Measurements from ENCODE around the gene ACSM5. TPM values are rescaled to one million over a fixed set of nuclear protein-coding genes. Genes with fewer than 3 reads are reported as not detected.

Gene ACSM5
- total and polyA plus RNA-seq, 2 experiments from 2014 or later = not detected

- TF ChIP-seq REST (IDR thresholded peaks at IDR 0.05; ENCODE audit: unreplicated experiment) (no peak), NANOG (IDR thresholded peaks at IDR 0.05; ENCODE audit: borderline replicate concordance) (no peak), EZH2 (IDR thresholded peaks at IDR 0.05; ENCODE audit: low read depth, unreplicated experiment) (no peak), EZH2phosphoT487 (IDR thresholded peaks at IDR 0.05; ENCODE audit: unreplicated experiment) (no peak)
These were observed 6.7 kb upstream of the ACSM5 start (continued) for GRCh38 chr16:20402651-20403050.

- no peaks in the 10 kb centered on the region for H3K36me3 Mint-ChIP-seq (ENCODE audit: low read depth)
- Histone ChIP-seq H3K9me2 (ENCODE audit: insufficient read depth) (no peaks in the 10 kb centered on the region), H3K79me2 (replicated peaks; ENCODE audit: insufficient read depth) (no peaks in the 10 kb centered on the region), H3K4me3 (no peak within 1 kb of the TSS), H3K4me1 (ENCODE audit: insufficient read depth) (no peaks in the 10 kb centered on the region), H4K20me1 (replicated peaks; ENCODE audit: insufficient read depth) (no peaks in the 10 kb centered on the region), H3K27ac (ENCODE audit: low read depth) (no peak within 1 kb of the TSS), H3K4me2 (no peak within 1 kb of the TSS), H3K27me3 (ENCODE audit: insufficient read depth) (no peaks in the 10 kb centered on the region), H2AFZ (no peak within 1 kb of the TSS), H3F3A (replicated peaks; ENCODE audit: low read depth) (no peaks in the 10 kb centered on the region), H3K36me3 (ENCODE audit: insufficient read depth) (no peaks in the 10 kb centered on the region)
- ATAC-seq = no peak
- peaks cover 1% of the 10 kb centered on the region for H3K27me3 Mint-ChIP-seq (ENCODE audit: insufficient read depth, low read depth, poor library complexity)
- no peak for DNase-seq (ENCODE audit: low spot score)
- TF ChIP-seq ETS1 (IDR thresholded peaks at IDR 0.05) (no peak), CREB1 (CRISPR knock-in tag; IDR thresholded peaks at IDR 0.05; ENCODE audit: low read depth) (no peak), STAT1 (IDR thresholded peaks at IDR 0.05; ENCODE audit: unreplicated experiment) (no peak), JUNB (IDR thresholded peaks at IDR 0.05; ENCODE audit: unreplicated experiment) (no peak), EZH2phosphoT487 (IDR thresholded peaks at IDR 0.05; ENCODE audit: unreplicated experiment) (no peak)
- peaks cover 5% of the 10 kb centered on the region for H3K4me1 Mint-ChIP-seq
- H3K4me3 Mint-ChIP-seq = no peak within 1 kb of the TSS
- no peak within 1 kb of the TSS for H3K27ac Mint-ChIP-seq
- no peaks in the 10 kb centered on the region for H3K9me3 Mint-ChIP-seq
These were observed 4.7 kb upstream of the ACSM5 start, which contains the start of gene PDILT for GRCh38 chr16:20404637-20405036. TSS of gene PDILT (minus strand) at chr16:20404737. CDS start at chr16:20399300, 5,437 bp downstream.

GRCh38 chr16:20410121-20410723 is 888 bp downstream of the ACSM5 start:
- no peaks in the 10 kb centered on the region for H3K79me2 ChIP-seq (replicated peaks; ENCODE audit: insufficient read depth)
- Mint-ChIP-seq H3K36me3 (ENCODE audit: low read depth) (no peaks in the 10 kb centered on the region), H3K27ac (no peak overlapping the region), H3K4me3 (no peak overlapping the region), H3K9me3 (peaks cover 3% of the 10 kb centered on the region; the same call in 1 of the 3 replicates), H3K4me1 (peaks cover 6% of the 10 kb centered on the region), H3K27me3 (ENCODE audit: insufficient read depth, low read depth, poor library complexity) (no peaks in the 10 kb centered on the region)
- H3K36me3 ChIP-seq (ENCODE audit: insufficient read depth) = no peaks in the 10 kb centered on the region
- TF ChIP-seq STAT1 (IDR thresholded peaks at IDR 0.05; ENCODE audit: unreplicated experiment) = no peak
- no peak for TF ChIP-seq REST (IDR thresholded peaks at IDR 0.05; ENCODE audit: unreplicated experiment)
- no peak for TF ChIP-seq NANOG (IDR thresholded peaks at IDR 0.05; ENCODE audit: borderline replicate concordance)
- H4K20me1 ChIP-seq (replicated peaks; ENCODE audit: insufficient read depth) = no peaks in the 10 kb centered on the region
- no peaks in the 10 kb centered on the region for H3K4me1 ChIP-seq (ENCODE audit: insufficient read depth)
- H3K4me3 ChIP-seq = no peak overlapping the region
- DNase-seq (ENCODE audit: low spot score) = no peak
- H3K4me2 ChIP-seq = no peak overlapping the region
- H3K9me2 ChIP-seq (ENCODE audit: insufficient read depth) = peaks cover 3% of the 10 kb centered on the region; the same call in 1 of the 2 replicates
- H3K27me3 ChIP-seq (ENCODE audit: insufficient read depth) = no peaks in the 10 kb centered on the region
- no peaks in the 10 kb centered on the region for H3F3A ChIP-seq (replicated peaks; ENCODE audit: low read depth)
- no peak for ATAC-seq
- H2AFZ ChIP-seq = no peak overlapping the region
- no peak overlapping the region for H3K27ac ChIP-seq (ENCODE audit: low read depth)

Data from GM23338 (cell line).